BLaER1 (cell line): ENCODE measurements around the gene CCL24.
A peak's percentile ranks its signal among the peaks of the same experiment; 100 is the strongest.
"Not testable (repeated sequence)": the region's sequence is repeated elsewhere in the genome, so short reads cannot be mapped to it uniquely, and the experiment has no call there.

Experiments used
- H3K27ac ChIP-seq: shearing (Covaris generic); formaldehyde crosslinking; 2 replicates; pipeline ENCODE4 v1.8.1; 2022
- H3K27me3 ChIP-seq: shearing (Covaris generic); formaldehyde crosslinking; 2 replicates; pipeline ENCODE4 v1.8.1; 2022
- H3K36me3 ChIP-seq: shearing (Covaris generic); formaldehyde crosslinking; 2 replicates; pipeline ENCODE4 v1.8.1; 2022
- H3K4me1 ChIP-seq: shearing (Covaris generic); formaldehyde crosslinking; 2 replicates; pipeline ENCODE4 v1.8.1; 2022
- H3K4me2 ChIP-seq: shearing (Covaris generic); formaldehyde crosslinking; 2 replicates; pipeline ENCODE4 v1.8.1; 2022
- H3K4me3 ChIP-seq: shearing (Covaris generic); formaldehyde crosslinking; 2 replicates; pipeline ENCODE4 v1.8.1; 2022
- H3K9ac ChIP-seq: shearing (Covaris generic); formaldehyde crosslinking; 2 replicates; pipeline ENCODE4 v1.8.1; 2022
- H3K9me3 ChIP-seq: shearing (Covaris generic); formaldehyde crosslinking; 2 replicates; pipeline ENCODE4 v1.8.1; 2022
- H4K20me1 ChIP-seq: shearing (Covaris generic); formaldehyde crosslinking; 2 replicates; pipeline ENCODE4 v1.8.1; 2022
- Cebpa-rat ChIP-seq: shearing (Covaris generic); IDR thresholded peaks from 2 replicates; pipeline ENCODE4 v1.8.1; 2022

CCL24 gene, protein sequence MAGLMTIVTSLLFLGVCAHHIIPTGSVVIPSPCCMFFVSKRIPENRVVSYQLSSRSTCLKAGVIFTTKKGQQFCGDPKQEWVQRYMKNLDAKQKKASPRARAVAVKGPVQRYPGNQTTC

DNA sequence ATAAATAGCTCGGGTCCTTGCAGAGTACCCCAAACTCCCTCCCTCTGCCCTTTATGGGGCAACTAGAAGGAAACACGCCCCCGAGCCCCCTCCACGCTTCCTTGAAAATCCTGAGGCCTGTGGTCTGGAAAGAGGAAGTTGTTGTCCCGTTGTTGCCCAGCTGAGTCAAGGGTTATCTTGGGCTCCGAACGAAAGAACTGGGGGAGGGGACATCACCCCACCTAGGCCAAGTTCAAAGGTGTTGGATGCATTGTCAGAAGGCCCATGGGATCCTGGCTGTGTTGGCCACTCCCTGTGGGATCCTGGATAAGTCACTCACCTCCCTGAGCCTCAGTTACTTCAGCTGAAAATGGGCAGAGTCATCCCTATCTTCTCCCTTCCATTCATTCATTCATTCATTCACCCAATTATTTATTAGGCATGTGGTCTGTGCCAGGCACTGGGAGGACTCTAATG lies at the start of gene CCL24:
CCL24 (minus strand) TSS at position 26 of the 456 bp plus-strand sequence. CDS start 91 bp downstream, outside the sequence.
- no peak within 1 kb of the TSS for H3K9ac ChIP-seq
- H3K4me1 ChIP-seq = peaks cover 14% of the 10 kb centered on the region
- peak within 1 kb of the TSS; percentile 52 for H3K4me2 ChIP-seq
- H3K27me3 ChIP-seq = no peaks in the 10 kb centered on the region
- H3K27ac ChIP-seq = no peak within 1 kb of the TSS
- no peaks in the 10 kb centered on the region for H3K36me3 ChIP-seq
- H3K4me3 ChIP-seq = no peak within 1 kb of the TSS
- H3K9me3 ChIP-seq = no peaks in the 10 kb centered on the region
- no peaks in the 10 kb centered on the region for H4K20me1 ChIP-seq
- TF ChIP-seq Cebpa-rat = no peak

DNA sequence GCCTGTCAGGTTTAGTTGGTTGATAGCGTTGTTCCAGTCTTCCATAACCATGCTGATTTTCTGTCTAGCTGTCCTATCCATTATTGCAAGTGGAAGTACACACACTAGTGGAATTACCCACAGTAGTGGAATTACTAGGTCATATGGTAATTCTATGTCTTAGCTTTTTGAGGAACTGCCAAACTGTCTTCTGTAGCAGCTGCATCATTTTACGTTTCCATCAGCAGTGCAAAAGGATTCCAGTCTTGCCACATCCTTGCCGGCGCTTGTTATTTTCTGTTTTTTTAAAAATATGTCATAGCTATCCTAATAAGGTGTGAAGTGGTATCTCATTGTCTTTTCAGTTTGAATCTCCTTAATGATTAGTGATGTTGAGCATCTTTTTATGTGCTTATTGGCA lies 48.0 kb upstream of the CCL24 start:
- Histone ChIP-seq H3K27ac (no peak overlapping the region), H4K20me1 (no peaks in the 10 kb centered on the region), H3K4me2 (no peak overlapping the region), H3K9me3 (no peaks in the 10 kb centered on the region), H3K27me3 (no peaks in the 10 kb centered on the region), H3K9ac (no peak overlapping the region), H3K4me3 (no peak overlapping the region), H3K4me1 (peaks cover 9% of the 10 kb centered on the region), H3K36me3 (no peaks in the 10 kb centered on the region)
- TF ChIP-seq Cebpa-rat = no peak

DNA sequence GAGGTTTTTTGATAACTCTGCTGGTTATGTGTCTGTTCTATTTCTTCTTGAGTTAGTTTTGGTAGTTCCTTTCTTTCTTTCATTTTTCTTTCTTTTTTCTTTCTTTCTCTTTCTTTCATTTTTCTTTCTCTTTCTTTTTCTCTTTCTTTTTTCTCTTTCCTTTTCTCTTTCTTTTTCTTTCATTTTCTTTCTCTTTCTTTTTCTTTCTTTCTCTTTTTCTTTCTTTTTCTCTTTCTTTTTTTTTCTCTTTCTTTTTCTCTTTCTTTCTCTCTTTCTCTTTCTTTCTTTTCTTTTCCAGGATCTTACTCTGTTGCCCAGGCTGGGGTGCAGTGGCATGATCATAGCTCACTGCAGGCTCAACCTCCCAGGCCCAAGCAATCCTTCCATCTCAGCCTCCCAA lies 44.8 kb upstream of the CCL24 start:
- no peak for TF ChIP-seq Cebpa-rat
- Histone ChIP-seq H3K4me2 (no peak overlapping the region), H4K20me1 (no peaks in the 10 kb centered on the region), H3K36me3 (no peaks in the 10 kb centered on the region), H3K9me3 (0 out of 2 replicates have a peak, but pooled peaks cover 1% of the 10 kb centered on the region), H3K9ac (no peak overlapping the region), H3K27me3 (no peaks in the 10 kb centered on the region), H3K4me3 (no peak overlapping the region), H3K27ac (no peak overlapping the region), H3K4me1 (peaks cover 9% of the 10 kb centered on the region)

DNA sequence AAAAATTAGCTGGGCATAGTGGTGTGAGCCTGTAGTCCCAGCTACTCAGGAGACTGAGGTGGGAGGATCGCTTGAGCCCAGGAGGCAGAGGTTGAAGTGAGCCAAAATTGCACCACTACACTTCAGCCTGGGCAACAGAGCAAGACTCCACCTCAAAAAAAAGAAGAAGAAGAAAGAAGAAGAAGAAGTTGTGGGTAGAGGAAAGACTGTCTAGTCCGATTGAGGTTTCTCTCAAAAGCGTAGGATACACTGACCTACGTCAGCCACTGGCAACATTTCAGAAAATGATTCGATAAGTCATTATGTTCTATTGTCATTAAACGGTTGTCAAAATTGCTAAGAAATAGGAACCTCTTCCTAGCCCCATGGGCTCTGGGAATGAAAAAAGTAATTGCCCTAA lies 42.9 kb upstream of the CCL24 start:
- Histone ChIP-seq H3K4me3 (no peak overlapping the region), H3K4me2 (no peak overlapping the region), H3K9ac (no peak overlapping the region), H3K27ac (no peak overlapping the region), H3K27me3 (no peaks in the 10 kb centered on the region), H3K9me3 (0 out of 2 replicates have a peak, but pooled peaks cover 5% of the 10 kb centered on the region), H3K4me1 (peaks cover 9% of the 10 kb centered on the region), H3K36me3 (no peaks in the 10 kb centered on the region), H4K20me1 (no peaks in the 10 kb centered on the region)
- TF ChIP-seq Cebpa-rat = no peak

DNA sequence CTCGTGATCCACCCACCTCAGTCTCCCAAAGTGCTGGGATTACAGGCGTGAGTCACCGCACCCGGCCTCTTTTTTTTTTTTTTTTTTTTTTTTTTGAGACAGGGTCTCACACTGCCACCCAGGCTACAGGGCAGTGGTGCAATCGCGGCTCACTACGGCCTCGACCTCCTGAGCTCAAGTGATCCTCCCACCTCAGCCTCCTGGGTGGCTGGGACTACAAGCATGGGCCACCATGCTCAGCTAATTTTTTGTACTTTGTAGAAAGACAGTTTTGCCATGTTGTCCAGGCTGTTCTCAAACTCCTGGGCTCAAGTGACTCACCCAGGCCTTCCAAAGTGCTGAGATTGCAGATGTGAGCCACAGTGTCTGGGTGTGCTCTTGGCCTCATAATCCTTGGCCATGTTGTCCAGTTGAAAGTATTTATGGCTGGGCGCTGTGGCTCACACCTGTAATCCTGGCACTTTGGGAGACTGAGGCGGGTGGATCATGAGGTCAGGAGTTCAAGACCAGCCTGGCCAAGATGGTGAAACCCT lies 41.3 kb upstream of the CCL24 start:
- not testable (repeated sequence) for H3K4me3 ChIP-seq, H3K27me3 ChIP-seq, H3K9ac ChIP-seq, H3K4me2 ChIP-seq, H3K9me3 ChIP-seq, H3K27ac ChIP-seq, H3K4me1 ChIP-seq, H4K20me1 ChIP-seq, H3K36me3 ChIP-seq

DNA sequence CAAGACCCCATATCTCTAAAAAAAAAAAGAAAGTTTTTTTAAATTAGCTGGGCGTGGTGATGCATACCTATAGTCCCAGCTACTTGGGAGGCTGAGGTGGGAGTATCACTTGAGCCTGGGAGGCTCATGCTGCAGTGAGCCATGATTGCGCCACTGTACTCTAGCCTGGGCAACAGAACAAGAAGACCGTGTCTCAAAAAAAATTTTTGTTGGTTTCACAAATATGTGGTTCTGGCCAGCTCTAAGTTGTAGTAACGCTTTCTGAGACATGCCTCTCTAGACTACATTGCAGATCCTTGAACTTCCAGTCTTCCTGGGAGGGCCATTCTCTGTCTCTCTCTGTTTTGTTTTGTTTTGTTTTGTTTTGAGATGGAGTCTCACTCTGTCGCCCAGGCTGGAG lies 40.6 kb upstream of the CCL24 start:
- Histone ChIP-seq H3K36me3 (no peaks in the 10 kb centered on the region), H3K27ac (no peak overlapping the region), H4K20me1 (no peaks in the 10 kb centered on the region), H3K4me1 (no peaks in the 10 kb centered on the region), H3K4me3 (no peak overlapping the region), H3K9me3 (0 out of 2 replicates have a peak, but pooled peaks cover 5% of the 10 kb centered on the region), H3K9ac (no peak overlapping the region), H3K27me3 (no peaks in the 10 kb centered on the region), H3K4me2 (no peak overlapping the region)
- no peak for TF ChIP-seq Cebpa-rat

DNA sequence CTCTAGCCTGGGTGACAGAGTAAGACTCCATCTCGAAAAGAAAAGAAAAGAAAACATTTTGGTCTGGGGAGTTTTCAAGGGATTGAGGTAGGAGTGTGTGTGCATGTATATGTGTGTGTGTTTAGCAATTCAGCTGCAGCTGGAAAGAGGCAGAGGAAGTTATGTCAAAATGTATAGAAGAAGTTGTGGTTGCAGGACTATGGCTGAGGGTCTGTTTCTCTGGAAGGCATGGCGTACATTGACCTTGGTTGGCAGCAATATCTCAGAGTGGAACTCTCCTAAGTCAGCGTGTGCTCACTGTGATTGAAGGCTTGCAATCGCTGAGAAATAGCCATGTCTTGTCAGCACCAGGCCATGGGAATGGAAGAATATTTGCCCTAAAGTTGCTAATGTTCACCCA lies 36.6 kb upstream of the CCL24 start:
- H3K36me3 ChIP-seq = no peaks in the 10 kb centered on the region
- no peaks in the 10 kb centered on the region for H4K20me1 ChIP-seq
- no peak overlapping the region for H3K4me3 ChIP-seq
- H3K9me3 ChIP-seq = 0 out of 2 replicates have a peak, but pooled peaks cover 5% of the 10 kb centered on the region
- TF ChIP-seq Cebpa-rat = no peak
- no peak overlapping the region for H3K4me2 ChIP-seq
- H3K27me3 ChIP-seq = no peaks in the 10 kb centered on the region
- no peak overlapping the region for H3K9ac ChIP-seq
- H3K27ac ChIP-seq = no peak overlapping the region
- H3K4me1 ChIP-seq = peaks cover 3% of the 10 kb centered on the region

DNA sequence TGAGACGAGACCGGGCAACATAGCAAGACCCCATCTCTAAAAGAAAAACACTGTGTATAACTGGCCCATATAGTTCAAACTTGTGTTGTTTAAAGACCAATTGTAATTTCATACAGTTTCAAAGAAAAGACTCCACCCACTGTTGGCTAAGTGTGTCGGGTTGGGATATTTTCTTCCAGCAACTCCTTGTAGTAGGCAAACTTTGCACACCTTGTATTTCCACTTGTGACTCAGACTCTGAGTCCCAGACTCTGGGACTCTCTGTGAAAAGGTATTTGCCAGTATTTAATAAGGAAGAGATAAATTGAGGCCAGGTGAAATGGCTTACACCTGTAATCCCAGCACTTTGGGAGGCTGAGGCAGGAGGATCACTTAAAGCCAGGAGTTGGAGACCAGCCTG lies 36.0 kb upstream of the CCL24 start:
- no peak overlapping the region for H3K4me3 ChIP-seq
- H3K4me2 ChIP-seq = no peak overlapping the region
- H4K20me1 ChIP-seq = no peaks in the 10 kb centered on the region
- H3K27me3 ChIP-seq = no peaks in the 10 kb centered on the region
- no peak overlapping the region for H3K9ac ChIP-seq
- peaks cover 7% of the 10 kb centered on the region for H3K4me1 ChIP-seq
- TF ChIP-seq Cebpa-rat = no peak
- H3K27ac ChIP-seq = no peak overlapping the region
- H3K36me3 ChIP-seq = no peaks in the 10 kb centered on the region
- 0 out of 2 replicates have a peak, but pooled peaks cover 5% of the 10 kb centered on the region for H3K9me3 ChIP-seq

DNA sequence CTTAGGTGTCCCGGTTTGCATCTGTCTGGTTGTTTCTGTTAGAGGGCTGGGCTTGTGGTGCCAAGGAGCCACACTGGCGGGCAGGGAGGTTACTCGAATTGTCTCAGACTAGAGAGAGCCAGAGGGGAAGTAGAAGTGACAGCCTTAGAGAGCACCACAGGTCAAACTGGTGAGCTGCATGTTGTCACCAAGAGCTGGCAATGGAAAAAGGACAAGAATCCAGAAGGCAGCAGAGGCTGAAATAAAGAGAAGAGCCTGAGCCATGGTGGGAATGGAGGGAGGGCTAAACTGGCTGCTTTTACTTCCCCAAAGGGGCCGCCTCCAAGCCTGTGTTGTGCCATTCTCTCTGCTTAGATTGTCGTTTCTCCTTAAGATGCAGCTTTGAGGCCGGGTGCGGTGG lies 34.1 kb upstream of the CCL24 start:
- no peaks in the 10 kb centered on the region for H3K36me3 ChIP-seq
- no peak for TF ChIP-seq Cebpa-rat
- H4K20me1 ChIP-seq = no peaks in the 10 kb centered on the region
- H3K27ac ChIP-seq = no peak overlapping the region
- no peak overlapping the region for H3K4me2 ChIP-seq
- H3K4me3 ChIP-seq = no peak overlapping the region
- H3K9ac ChIP-seq = no peak overlapping the region
- no peaks in the 10 kb centered on the region for H3K9me3 ChIP-seq
- H3K4me1 ChIP-seq = peaks cover 15% of the 10 kb centered on the region
- H3K27me3 ChIP-seq = no peaks in the 10 kb centered on the region

DNA sequence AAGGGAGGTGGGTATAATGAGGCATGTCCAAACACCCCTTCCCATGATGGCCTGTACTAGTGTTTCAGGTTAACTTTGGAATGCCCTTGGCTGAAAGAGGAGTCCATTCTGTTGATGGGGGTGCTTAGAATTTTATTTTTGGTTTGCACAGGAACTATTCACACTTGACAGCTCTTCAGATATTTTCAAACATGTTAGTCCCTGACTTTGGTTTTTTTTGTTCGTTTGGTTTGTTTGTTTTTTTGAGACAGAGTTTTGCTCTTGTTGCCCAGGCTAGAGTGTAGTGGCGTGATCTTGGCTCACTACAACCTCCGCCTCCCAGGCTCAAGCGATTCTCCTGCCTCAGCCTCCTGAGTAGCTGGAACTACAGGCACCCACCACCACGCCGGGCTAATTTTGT lies 31.5 kb upstream of the CCL24 start:
- H3K4me3 ChIP-seq, H3K27me3 ChIP-seq, H3K9ac ChIP-seq, H3K36me3 ChIP-seq, H3K9me3 ChIP-seq, H3K27ac ChIP-seq, H4K20me1 ChIP-seq: not testable (repeated sequence)
- peak overlapping the region; percentile 22; the same call in 1 of the 2 replicates for H3K4me2 ChIP-seq
- peaks cover 24% of the 10 kb centered on the region for H3K4me1 ChIP-seq

DNA sequence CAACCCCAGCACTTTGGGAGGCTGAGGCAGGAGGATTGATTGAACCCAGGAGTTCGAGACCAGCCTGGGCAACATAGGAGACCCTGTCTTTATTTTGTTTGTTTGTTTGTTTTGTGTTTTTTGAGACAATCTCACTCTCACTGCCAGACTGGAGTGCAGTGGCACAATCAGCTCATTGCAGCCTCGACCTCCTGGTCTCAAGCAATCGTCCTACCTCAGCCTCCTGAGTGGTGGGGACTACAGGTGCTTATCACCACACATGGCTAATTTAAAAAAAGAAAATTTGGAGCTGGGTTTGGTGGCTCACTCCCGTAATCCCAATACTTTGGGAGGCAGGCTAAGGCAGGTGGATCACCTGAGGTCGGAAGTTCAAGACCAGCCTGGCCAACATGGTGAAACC lies 30.6 kb upstream of the CCL24 start:
- H4K20me1 ChIP-seq = no peaks in the 10 kb centered on the region
- no peak for TF ChIP-seq Cebpa-rat

More for the DNA sequence above, 30.6 kb upstream of the CCL24 start:
- no peak overlapping the region for H3K9ac ChIP-seq
- H3K9me3 ChIP-seq = no peaks in the 10 kb centered on the region
- no peak overlapping the region for H3K27ac ChIP-seq
- peaks cover 24% of the 10 kb centered on the region for H3K4me1 ChIP-seq
- H3K4me2 ChIP-seq = no peak overlapping the region
- no peaks in the 10 kb centered on the region for H3K27me3 ChIP-seq
- no peaks in the 10 kb centered on the region for H3K36me3 ChIP-seq
- no peak overlapping the region for H3K4me3 ChIP-seq
